Cardiac muscle cell (in vitro differentiated cells and primary cell): Measurements from ENCODE around the gene IRAG1. TPM values are rescaled to one million over a fixed set of nuclear protein-coding genes. Genes with fewer than 3 reads are reported as not detected.

ENCODE experiments used
- DNase-seq, 2 donors: peaks; one replicate each; pipeline versions ENCODE4 v3.0.0 to v3.0.0-alpha.2; 2010 to 2017; ENCODE audit warnings: low read depth in 1 of 2, low spot score in 1 of 2
- H3K27ac ChIP-seq: fragments of 200-600 bp; sonication (generic); 2 replicates; pipeline ENCODE4 v1.5.1; 2016
- H3K27me3 ChIP-seq: fragments of 200-600 bp; sonication (generic); 2 replicates; pipeline ENCODE4 v1.6.0; 2016; ENCODE audit warnings: control low read depth
- H3K36me3 ChIP-seq: fragments of 200-600 bp; sonication (generic); 2 replicates; pipeline ENCODE4 v1.5.1; 2016; ENCODE audit warnings: control low read depth
- H3K4me1 ChIP-seq: fragments of 200-600 bp; sonication (generic); 2 replicates; pipeline ENCODE4 v1.8.1; 2017; ENCODE audit warnings: low read depth, mild to moderate bottlenecking, mixed run types
- H3K4me3 ChIP-seq: fragments of 200-600 bp; sonication (generic); 2 replicates; pipeline ENCODE4 v1.5.1; 2016; ENCODE audit warnings: mild to moderate bottlenecking
- H3K9me3 ChIP-seq: fragments of 200-600 bp; sonication (generic); 2 replicates; pipeline ENCODE4 v1.5.1; 2017; ENCODE audit warnings: low read depth, mild to moderate bottlenecking, control low read depth
- CTCF ChIP-seq: IDR thresholded peaks from 2 replicates; pipeline ENCODE4 v1.5.1; 2012; ENCODE audit warnings: low read depth, mild to moderate bottlenecking, low read length
- polyA plus RNA-seq: library from polyadenylated mRNA; unstranded; fragments of >200 nt; fragmentation: Nextera tagmentation; extraction: Ambion mirVana; gene quantifications from 2 replicates; pipeline ENCODE4 v1.2.1, GENCODE V29; 2016
- total RNA-seq: library from RNA; depleted of rRNA; stranded (reverse); fragments of >200 nt; gene quantifications from 2 replicates; pipeline ENCODE4 v1.2.3, GENCODE V29; 2016

Gene IRAG1
- total and polyA plus RNA-seq, 2 experiments from 2014 or later = 3.1 to 7.3 TPM

- DNase-seq = no peak
- no peaks in the 10 kb centered on the region for H3K4me1 ChIP-seq
- no peak for TF ChIP-seq CTCF
- H3K4me3 ChIP-seq = no peak overlapping the region
- H3K36me3 ChIP-seq = no peaks in the 10 kb centered on the region
- no peaks in the 10 kb centered on the region for H3K27me3 ChIP-seq
- no peak overlapping the region for H3K27ac ChIP-seq
- no peaks in the 10 kb centered on the region for H3K9me3 ChIP-seq
These were observed 22.0 kb upstream of the IRAG1 start for GRCh38 chr11:10715571-10715970.

- no peaks in the 10 kb centered on the region for H3K4me1 ChIP-seq
- TF ChIP-seq CTCF = no peak
- no peak for DNase-seq
- no peaks in the 10 kb centered on the region for H3K27me3 ChIP-seq
- H3K4me3 ChIP-seq = no peak overlapping the region
- H3K9me3 ChIP-seq = no peaks in the 10 kb centered on the region
- no peak overlapping the region for H3K27ac ChIP-seq
- H3K36me3 ChIP-seq = no peaks in the 10 kb centered on the region
These were observed 15.9 kb upstream of the IRAG1 start for GRCh38 chr11:10709299-10710086.

- Histone ChIP-seq H3K36me3 (no peaks in the 10 kb centered on the region), H3K27ac (no peak overlapping the region)
- no peak for DNase-seq
These were observed 14.6 kb upstream of the IRAG1 start for GRCh38 chr11:10708131-10708530.

GRCh38 chr11:10701982-10702381 lies 8.4 kb upstream of the IRAG1 start:
- H3K4me1 ChIP-seq = no peaks in the 10 kb centered on the region
- no peak for TF ChIP-seq CTCF
- DNase-seq = no peak
- no peak overlapping the region for H3K4me3 ChIP-seq
- H3K27ac ChIP-seq = no peak overlapping the region
- no peaks in the 10 kb centered on the region for H3K9me3 ChIP-seq
- no peaks in the 10 kb centered on the region for H3K27me3 ChIP-seq
- H3K36me3 ChIP-seq = no peaks in the 10 kb centered on the region

More at GRCh38 chr11:10708131-10708530, 14.6 kb upstream of the IRAG1 start:
- H3K27me3 ChIP-seq = no peaks in the 10 kb centered on the region
- no peak overlapping the region for H3K4me3 ChIP-seq
- TF ChIP-seq CTCF = no peak
- H3K9me3 ChIP-seq = no peaks in the 10 kb centered on the region
- no peaks in the 10 kb centered on the region for H3K4me1 ChIP-seq

GRCh38 chr11:10699072-10699471 lies 5.5 kb upstream of the IRAG1 start:
- Histone ChIP-seq H3K4me1 (no peaks in the 10 kb centered on the region), H3K4me3 (no peak overlapping the region), H3K27me3 (no peaks in the 10 kb centered on the region), H3K36me3 (no peaks in the 10 kb centered on the region), H3K27ac (no peak overlapping the region), H3K9me3 (no peaks in the 10 kb centered on the region)
- TF ChIP-seq CTCF = no peak
- DNase-seq = peak in 1 of 2 donors; percentile 6

- Histone ChIP-seq H3K36me3 (no peaks in the 10 kb centered on the region), H3K27me3 (no peaks in the 10 kb centered on the region), H3K4me3 (no peak overlapping the region), H3K27ac (no peak overlapping the region), H3K9me3 (no peaks in the 10 kb centered on the region), H3K4me1 (peaks cover 11% of the 10 kb centered on the region)
- no peak for DNase-seq
- no peak for TF ChIP-seq CTCF
These were observed 3.7 kb upstream of the IRAG1 start for GRCh38 chr11:10697323-10697620.
